ENCODE results near the gene DPEP2NB.
"Not testable (repeated sequence)": the region's sequence is repeated elsewhere in the genome, so short reads cannot be mapped to it uniquely, and the experiment has no call there.

DPEP2NB gene

GRCh38 chr16:68009872-68010271, 5.8 kb downstream of the DPEP2NB start:
- not testable (repeated sequence) for DNase-seq

- DNase-seq = no peak
Observed at GRCh38 chr16:68009157-68009735, 6.5 kb downstream of the DPEP2NB start.

- peak; percentile 70 for DNase-seq
Observed at GRCh38 chr16:68005786-68006286, 9.9 kb downstream of the DPEP2NB start.

- DNase-seq = no peak
Observed at GRCh38 chr16:68005211-68005610, 10.5 kb downstream of the DPEP2NB start.

- no peak for DNase-seq
Observed at GRCh38 chr16:68003031-68003430, 12.7 kb downstream of the DPEP2NB start.

GRCh38 chr16:68000450-68000849, 15.3 kb downstream of the DPEP2NB start:
- no peak for DNase-seq

GRCh38 chr16:67999985-68000384, 15.7 kb downstream of the DPEP2NB start:
- DNase-seq = no peak

- peak; percentile 62 for DNase-seq
Observed at GRCh38 chr16:67998779-67999688, 16.7 kb downstream of the DPEP2NB start, which contains the start of gene DPEP2. DPEP2 (minus strand) TSS chr16:67999484; CDS start chr16:67993212, 6,272 bp downstream.

GRCh38 chr16:67998231-67998778, 17.4 kb downstream of the DPEP2NB start:
- not testable (repeated sequence) for DNase-seq

- DNase-seq = no peak
Observed at GRCh38 chr16:67996666-67997065, 19.0 kb downstream of the DPEP2NB start.

GRCh38 chr16:67995423-67995822, 20.3 kb downstream of the DPEP2NB start:
- peak; percentile 40 for DNase-seq

- DNase-seq = not testable (repeated sequence)
Observed at GRCh38 chr16:67994040-67994408, 21.7 kb downstream of the DPEP2NB start.

- peak; percentile 85 for DNase-seq
Observed at GRCh38 chr16:67993207-67994039, 22.3 kb downstream of the DPEP2NB start.

- DNase-seq = no peak
Observed at GRCh38 chr16:67992661-67993206, 23.0 kb downstream of the DPEP2NB start.

GRCh38 chr16:67990018-67990386, 25.7 kb downstream of the DPEP2NB start:
- DNase-seq = no peak

- DNase-seq = no peak
Observed at GRCh38 chr16:67989322-67990017, 26.2 kb downstream of the DPEP2NB start.

- no peak for DNase-seq
Observed at GRCh38 chr16:67988675-67989074, 27.0 kb downstream of the DPEP2NB start.

GRCh38 chr16:67987460-67988160, 28.1 kb downstream of the DPEP2NB start:
- DNase-seq = no peak

- no peak for DNase-seq
Observed at GRCh38 chr16:67986949-67987348, 28.8 kb downstream of the DPEP2NB start.

GRCh38 chr16:67982011-67982696, 33.6 kb downstream of the DPEP2NB start:
- DNase-seq = no peak
